Ishikawa (cell line): Measurements from ENCODE around the gene FAM171A1.

Experiments used
- CEBPB ChIP-seq: IDR thresholded peaks from 2 replicates; pipeline ENCODE4 v1.6.1; 2012
- CREB1 ChIP-seq: IDR thresholded peaks from 2 replicates; pipeline ENCODE4 v1.6.1; 2012; ENCODE audit warnings: low read depth
- EGR1 ChIP-seq: IDR thresholded peaks from 2 replicates; pipeline ENCODE4 v1.6.1; 2012
- EP300 ChIP-seq: IDR thresholded peaks from 2 replicates; pipeline ENCODE4 v1.6.1; 2012; ENCODE audit warnings: borderline replicate concordance
- FOXM1 ChIP-seq: IDR thresholded peaks from 2 replicates; pipeline ENCODE4 v1.6.1; 2012; ENCODE audit warnings: low read depth, borderline replicate concordance
- MAX ChIP-seq: IDR thresholded peaks from 2 replicates; pipeline ENCODE4 v1.6.1; 2012
- NFIC ChIP-seq: IDR thresholded peaks from 2 replicates; pipeline ENCODE4 v1.6.1; 2012
- RAD21 ChIP-seq: IDR thresholded peaks from 2 replicates; pipeline ENCODE4 v1.6.1; 2012; ENCODE audit warnings: low read depth
- REST ChIP-seq: IDR thresholded peaks from 2 replicates; pipeline ENCODE4 v1.6.1; 2012; ENCODE audit warnings: low read depth, mild to moderate bottlenecking
- TAF1 ChIP-seq: IDR thresholded peaks from 2 replicates; pipeline ENCODE4 v1.6.1; 2012; ENCODE audit warnings: low read depth, mild to moderate bottlenecking
- TCF12 ChIP-seq: IDR thresholded peaks from 2 replicates; pipeline ENCODE4 v1.6.1; 2012; ENCODE audit warnings: low read depth
- TEAD4 ChIP-seq: IDR thresholded peaks from 2 replicates; pipeline ENCODE4 v1.6.1; 2012
- USF1 ChIP-seq: IDR thresholded peaks from 2 replicates; pipeline ENCODE4 v1.6.1; 2012
- YY1 ChIP-seq: IDR thresholded peaks from 2 replicates; pipeline ENCODE4 v1.6.1; 2012; ENCODE audit warnings: low read depth
- ZBTB7A ChIP-seq: IDR thresholded peaks from 2 replicates; pipeline ENCODE4 v1.6.1; 2012; ENCODE audit warnings: low read depth

The FAM171A1 gene

GRCh38 chr10:15399060-15399661 is 28.1 kb upstream of the FAM171A1 start:
- no peak for TF ChIP-seq CEBPB
- no peak for TF ChIP-seq NFIC
- TF ChIP-seq TAF1: no peak
- no peak for TF ChIP-seq TCF12
- TF ChIP-seq REST: no peak
- TF ChIP-seq YY1: no peak
- TF ChIP-seq EGR1: no peak
- TF ChIP-seq ZBTB7A: no peak
- TF ChIP-seq CREB1: no peak
- no peak for TF ChIP-seq FOXM1
- TF ChIP-seq TEAD4: no peak
- no peak for TF ChIP-seq EP300
- TF ChIP-seq MAX: no peak
- no peak for TF ChIP-seq USF1
- no peak for TF ChIP-seq RAD21

- TF ChIP-seq USF1: no peak
- TF ChIP-seq YY1: no peak
- TF ChIP-seq RAD21: no peak
- no peak for TF ChIP-seq NFIC
- TF ChIP-seq CEBPB: no peak
- TF ChIP-seq FOXM1: no peak
- TF ChIP-seq TCF12: no peak
- TF ChIP-seq EGR1: no peak
- no peak for TF ChIP-seq TAF1
Measured at GRCh38 chr10:15395935-15396334, 24.8 kb upstream of the FAM171A1 start.

GRCh38 chr10:15393139-15393825 is 22.2 kb upstream of the FAM171A1 start:
- no peak for TF ChIP-seq RAD21
- no peak for TF ChIP-seq CEBPB
- TF ChIP-seq REST: no peak
- no peak for TF ChIP-seq YY1
- TF ChIP-seq EP300: no peak
- TF ChIP-seq USF1: no peak
- no peak for TF ChIP-seq TAF1
- no peak for TF ChIP-seq TEAD4

GRCh38 chr10:15391491-15391890 is 20.4 kb upstream of the FAM171A1 start:
- TF ChIP-seq TEAD4 (no peak), TAF1 (no peak), EP300 (no peak), USF1 (no peak), MAX (no peak), NFIC (no peak), CREB1 (no peak), ZBTB7A (no peak), TCF12 (no peak), CEBPB (no peak), FOXM1 (no peak)

- no peak for TF ChIP-seq NFIC
- TF ChIP-seq TAF1: no peak
Measured at GRCh38 chr10:15387021-15387420, 15.9 kb upstream of the FAM171A1 start.
